Choroid plexus epithelial cell (primary cell): ENCODE results near the gene CDK5RAP2.
A peak's percentile ranks its signal among the peaks of the same experiment; 100 is the strongest.

Source experiments
- DNase-seq: peaks from one replicate; pipeline ENCODE4 v3.0.0-alpha.2; 2010; ENCODE audit warnings: low read depth
- H3K4me3 ChIP-seq: 2 replicates; pipeline ENCODE4 v1.5.1; 2011; ENCODE audit warnings: low read depth, mild to moderate bottlenecking, control low read depth, low read length, moderate library complexity
- TF ChIP-seq, protein P1 (sequence below): conservative IDR thresholded peaks from 2 replicates; pipeline ENCODE4 v1.5.1; 2011; ENCODE audit warnings: low read depth, mild to moderate bottlenecking, control low read depth, inconsistent platforms, low read length, moderate library complexity

Gene CDK5RAP2

DNA sequence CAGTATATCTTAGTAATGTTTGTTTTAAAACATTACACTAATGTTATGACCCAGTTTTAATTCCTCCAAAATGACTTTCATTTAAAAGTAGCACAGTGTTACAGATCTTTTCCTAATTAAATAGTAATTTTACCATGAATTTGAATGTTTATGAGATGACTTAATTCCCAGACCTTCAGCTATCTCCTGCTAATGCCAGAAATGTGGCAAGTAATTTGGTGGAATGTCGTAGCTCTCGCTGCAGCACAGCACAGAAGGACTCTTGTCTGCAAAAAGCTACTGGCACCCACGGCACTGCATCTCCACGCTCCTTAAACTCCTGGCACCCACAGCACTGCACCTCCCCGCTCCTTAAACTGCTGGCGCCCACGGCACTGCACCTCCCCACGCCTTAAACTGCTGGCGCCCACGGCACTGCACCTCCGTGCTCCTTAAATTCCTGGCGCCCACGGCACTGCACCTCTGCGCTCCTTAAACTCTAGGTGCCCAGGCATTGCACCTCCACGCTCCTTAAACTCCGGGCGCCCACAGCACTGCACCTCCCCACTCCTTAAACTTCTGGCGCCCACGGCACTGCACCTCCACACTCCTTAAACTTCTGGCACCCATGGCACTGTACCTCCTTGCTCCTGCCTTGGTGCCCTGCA lies 163.1 kb downstream of the CDK5RAP2 start:
- TF ChIP-seq, protein P1, sequence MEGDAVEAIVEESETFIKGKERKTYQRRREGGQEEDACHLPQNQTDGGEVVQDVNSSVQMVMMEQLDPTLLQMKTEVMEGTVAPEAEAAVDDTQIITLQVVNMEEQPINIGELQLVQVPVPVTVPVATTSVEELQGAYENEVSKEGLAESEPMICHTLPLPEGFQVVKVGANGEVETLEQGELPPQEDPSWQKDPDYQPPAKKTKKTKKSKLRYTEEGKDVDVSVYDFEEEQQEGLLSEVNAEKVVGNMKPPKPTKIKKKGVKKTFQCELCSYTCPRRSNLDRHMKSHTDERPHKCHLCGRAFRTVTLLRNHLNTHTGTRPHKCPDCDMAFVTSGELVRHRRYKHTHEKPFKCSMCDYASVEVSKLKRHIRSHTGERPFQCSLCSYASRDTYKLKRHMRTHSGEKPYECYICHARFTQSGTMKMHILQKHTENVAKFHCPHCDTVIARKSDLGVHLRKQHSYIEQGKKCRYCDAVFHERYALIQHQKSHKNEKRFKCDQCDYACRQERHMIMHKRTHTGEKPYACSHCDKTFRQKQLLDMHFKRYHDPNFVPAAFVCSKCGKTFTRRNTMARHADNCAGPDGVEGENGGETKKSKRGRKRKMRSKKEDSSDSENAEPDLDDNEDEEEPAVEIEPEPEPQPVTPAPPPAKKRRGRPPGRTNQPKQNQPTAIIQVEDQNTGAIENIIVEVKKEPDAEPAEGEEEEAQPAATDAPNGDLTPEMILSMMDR: no peak
- H3K4me3 ChIP-seq: no peak overlapping the region
- DNase-seq: no peak

DNA sequence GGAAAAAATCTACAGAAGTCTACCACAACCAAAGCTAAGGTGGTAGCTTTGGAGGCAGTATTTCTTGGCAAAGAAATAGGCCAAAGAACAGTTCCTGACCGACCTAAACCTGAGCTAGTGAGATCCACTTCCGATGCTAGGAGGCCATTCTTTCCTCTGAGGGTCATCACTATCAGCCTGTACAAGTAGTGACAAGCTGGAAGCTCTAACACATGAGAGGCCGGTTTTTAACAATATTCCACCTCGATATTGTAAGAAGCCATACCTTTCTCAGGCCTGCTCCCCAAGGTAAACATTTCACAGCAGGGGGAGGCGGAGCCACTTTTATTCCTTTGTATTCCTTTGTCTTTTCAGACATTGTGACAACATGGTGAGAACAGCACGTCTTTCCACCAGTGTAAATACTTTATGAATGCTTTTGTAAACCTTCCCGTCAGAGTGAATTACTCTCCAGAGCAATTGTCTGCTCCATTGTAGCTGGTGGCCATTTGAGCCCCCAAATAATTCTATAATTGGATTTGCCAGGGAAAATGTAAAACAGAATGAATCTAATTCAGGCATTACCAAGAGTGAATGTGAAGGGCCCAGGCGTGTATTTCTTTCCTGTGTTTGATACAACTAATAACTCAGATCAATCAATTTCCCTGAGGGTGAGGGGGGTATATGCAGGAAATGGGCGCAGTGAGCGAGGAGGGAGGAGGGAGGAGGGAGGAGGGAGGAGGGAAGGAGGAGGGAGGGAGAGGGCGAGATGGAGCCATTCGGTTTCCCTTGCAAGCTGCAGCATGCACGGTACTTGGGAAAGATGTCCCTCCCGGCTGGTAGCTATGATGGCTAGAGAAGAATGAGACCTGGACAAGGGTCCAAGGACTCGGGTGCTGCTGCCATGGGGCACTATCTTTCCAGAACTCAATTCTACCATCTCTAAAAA lies 166.6 kb downstream of the CDK5RAP2 start:
- TF ChIP-seq, protein P1: no peak
- no peak for DNase-seq
- H3K4me3 ChIP-seq: no peak overlapping the region

DNA sequence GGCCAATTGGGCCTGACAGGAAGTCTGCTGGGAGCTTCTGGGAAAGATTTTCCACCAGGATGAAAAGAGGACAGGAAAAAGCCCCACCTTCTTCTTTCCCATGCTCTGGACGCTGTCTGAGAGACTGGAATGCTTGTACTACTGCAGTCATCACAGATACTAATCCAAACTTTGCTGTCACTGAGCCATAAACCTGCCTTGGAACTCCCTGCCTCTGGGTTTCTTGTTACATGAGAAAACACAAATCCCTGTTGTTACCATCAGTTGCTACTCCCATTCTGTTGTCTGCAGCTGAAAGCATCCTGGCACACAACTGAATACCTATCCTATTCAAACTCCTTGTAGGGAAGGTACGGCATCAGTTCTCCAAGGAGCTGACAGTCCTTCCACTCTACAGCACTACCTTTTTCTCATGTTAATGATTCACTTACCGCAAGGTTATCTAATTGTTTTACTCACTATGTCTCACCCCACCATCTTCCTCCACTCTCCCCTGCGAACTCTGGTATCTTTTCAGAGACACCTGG lies 167.5 kb downstream of the CDK5RAP2 start:
- H3K4me3 ChIP-seq: no peak overlapping the region
- DNase-seq: peak; percentile 58
- TF ChIP-seq, protein P1: no peak

DNA sequence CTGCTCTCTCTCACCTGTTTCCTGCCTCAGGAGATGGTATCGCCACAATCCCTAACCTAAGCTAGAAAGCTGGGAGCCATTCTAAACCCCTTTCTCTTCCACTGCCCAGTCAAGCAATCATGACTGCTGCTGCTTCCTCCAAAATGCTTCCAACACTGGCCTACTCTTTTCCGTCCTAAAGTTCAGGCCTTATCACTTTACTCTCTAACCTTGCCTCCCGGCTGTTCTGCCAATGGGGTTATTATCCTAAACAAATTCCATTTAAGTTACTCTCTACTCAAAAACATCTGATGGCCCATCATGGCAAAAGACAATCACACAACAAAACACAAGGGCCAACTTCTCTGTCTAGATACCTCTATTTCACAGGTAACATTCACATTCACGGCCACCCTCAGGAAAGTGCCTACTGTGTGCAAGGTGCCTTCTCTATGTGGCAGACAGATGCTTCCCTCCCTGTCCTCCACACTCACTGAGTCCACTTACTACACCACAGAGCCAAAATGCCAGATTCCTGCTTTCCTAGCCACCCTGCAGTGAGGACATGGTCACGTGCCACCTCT lies 168.0 kb downstream of the CDK5RAP2 start:
- DNase-seq: no peak
- TF ChIP-seq, protein P1: no peak
- H3K4me3 ChIP-seq: no peak overlapping the region

DNA sequence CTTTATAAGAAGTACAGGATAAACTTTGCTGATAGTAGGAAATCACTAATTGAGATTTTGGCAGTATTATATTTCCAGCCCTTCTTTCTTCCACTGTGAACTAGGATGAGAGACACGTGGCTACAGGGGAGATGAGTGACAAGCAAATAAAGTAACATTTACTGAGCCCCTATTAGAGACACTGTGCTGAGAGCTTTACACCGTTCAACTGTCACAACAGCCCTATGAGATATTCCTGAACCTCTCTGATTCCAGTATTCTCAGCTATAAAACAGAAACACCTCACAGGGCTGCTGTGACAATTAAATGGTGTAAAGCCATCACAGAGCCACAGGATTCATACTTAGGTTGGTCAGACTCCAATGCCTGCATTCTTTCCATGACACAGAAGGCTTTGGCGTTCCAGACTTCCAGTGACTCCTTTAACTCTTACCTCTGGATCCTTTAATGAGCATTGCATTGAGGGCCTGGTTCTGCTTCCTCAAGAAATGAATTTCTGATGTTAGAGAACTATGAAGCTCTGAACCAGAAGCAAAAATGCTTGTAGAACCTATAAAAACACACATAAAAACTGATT lies 169.0 kb downstream of the CDK5RAP2 start:
- DNase-seq: no peak
- TF ChIP-seq, protein P1: no peak

DNA sequence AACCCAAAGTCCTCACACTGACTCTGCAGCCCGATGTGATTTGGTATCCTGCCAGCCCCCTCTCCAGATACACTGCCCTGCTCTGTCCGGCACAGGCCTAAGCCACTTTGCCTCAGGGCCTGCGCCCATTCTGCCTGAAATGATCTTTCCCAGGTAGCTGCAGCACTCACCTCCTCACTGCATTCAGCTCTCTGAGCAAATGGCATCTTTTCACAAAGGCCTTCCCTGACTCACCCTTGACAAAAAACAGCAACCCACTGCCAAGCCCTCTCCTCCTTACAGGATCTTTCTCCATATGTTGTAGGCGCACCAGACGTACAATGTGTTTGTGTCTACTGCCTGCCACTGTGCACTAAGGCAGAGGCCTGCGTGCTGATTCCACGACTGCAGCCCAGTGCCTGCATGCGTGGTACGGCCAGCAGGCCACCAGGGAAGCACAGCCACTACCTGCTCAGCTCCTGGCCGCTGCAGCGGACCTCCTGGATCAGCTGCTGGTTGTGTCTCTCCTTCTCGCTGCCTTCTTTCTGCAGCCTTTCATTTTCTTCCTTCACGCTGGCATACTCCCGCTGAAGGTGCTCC lies 171.2 kb downstream of the CDK5RAP2 start:
- DNase-seq: no peak
- TF ChIP-seq, protein P1: no peak
- no peak overlapping the region for H3K4me3 ChIP-seq

More for the DNA sequence above, 169.0 kb downstream of the CDK5RAP2 start:
- no peak overlapping the region for H3K4me3 ChIP-seq
